ENCODE data around the gene PROKR2.

The PROKR2 gene

DNA sequence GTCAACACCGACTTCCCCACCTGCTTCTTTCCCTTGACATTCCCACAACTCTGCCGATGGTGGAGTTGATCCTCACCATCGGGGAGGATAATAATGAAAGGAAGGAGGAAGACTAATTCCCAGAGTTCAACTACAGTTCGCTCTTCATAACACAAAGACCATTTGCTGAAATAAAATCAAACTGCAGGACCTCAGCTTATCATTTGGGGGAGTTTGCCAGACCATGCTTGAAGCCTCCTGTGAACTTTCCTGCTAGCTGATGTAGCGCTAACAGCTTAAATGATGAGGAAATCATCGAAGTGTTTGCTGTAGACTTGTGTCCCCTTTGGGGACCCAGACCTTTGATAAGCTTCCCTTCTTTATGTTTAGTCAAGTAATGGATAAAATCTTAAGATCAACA is 26.2 kb downstream of the PROKR2 start:
- DNase-seq (ENCODE audit: low read depth in 4 of 4, low spot score in 1 of 4), result no peak

DNA sequence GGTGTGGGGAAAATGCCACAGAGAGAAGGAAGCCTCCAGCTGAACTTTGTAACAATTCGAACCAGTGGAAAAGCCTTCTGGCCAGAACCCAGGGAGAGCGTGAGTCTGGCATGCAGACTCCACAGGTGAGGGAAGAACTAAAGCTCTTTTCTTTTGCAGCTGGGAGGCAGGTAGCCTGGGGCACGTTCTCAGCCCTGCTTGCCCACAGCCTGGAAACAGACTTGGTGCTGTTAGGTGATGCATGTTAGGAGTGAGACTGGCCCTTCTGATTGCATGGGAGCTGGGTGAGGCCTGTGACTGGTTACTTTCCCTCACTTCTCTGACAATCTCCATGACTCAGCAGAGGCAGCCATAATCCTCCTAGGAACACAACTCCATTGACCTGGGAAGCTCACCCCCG is 34.2 kb downstream of the PROKR2 start:
- DNase-seq (ENCODE audit: low read depth in 4 of 4, low spot score in 1 of 4), result no peak

DNA sequence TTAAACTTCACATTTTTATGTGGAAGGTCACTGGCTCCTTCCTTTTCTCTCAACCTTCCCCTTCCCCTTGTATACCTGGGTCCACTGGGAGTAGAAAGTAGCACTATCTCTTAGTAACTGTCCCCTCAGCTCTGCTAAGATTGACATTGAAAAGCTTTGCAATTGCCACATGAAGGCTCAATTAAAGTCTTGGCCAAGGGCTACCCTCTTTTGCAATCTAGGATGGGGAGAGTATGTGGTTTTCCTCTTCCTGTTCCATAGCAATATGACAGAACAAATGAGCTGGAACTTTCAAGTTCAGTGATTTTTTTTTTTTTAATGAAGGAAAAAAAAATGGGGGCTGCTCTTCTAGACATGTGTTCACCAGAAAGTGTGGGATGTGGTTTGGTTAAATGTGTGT is 37.1 kb downstream of the PROKR2 start:
- DNase-seq (ENCODE audit: low read depth in 4 of 4, low spot score in 1 of 4), result no peak

DNA sequence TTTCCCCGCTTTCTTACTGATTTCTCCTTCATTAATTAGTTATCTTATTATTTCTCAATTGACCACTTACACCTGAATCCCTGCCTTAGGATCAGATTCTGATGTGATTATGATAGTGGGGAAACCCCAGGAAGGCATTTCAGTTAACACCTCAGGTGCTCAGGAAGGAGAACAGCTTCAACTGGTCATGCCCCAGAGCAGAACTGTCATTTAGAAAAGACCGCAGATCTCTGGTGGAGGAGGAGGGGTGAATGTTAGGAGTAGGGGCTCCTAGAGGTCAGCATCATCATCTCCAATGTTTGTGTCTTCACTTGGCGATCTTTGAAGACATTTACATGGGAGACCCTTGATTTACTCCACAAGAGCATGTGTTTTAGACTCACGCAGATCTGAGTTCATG is 44.5 kb downstream of the PROKR2 start:
- no peak for DNase-seq (ENCODE audit: low read depth in 4 of 4, low spot score in 1 of 4)

DNA sequence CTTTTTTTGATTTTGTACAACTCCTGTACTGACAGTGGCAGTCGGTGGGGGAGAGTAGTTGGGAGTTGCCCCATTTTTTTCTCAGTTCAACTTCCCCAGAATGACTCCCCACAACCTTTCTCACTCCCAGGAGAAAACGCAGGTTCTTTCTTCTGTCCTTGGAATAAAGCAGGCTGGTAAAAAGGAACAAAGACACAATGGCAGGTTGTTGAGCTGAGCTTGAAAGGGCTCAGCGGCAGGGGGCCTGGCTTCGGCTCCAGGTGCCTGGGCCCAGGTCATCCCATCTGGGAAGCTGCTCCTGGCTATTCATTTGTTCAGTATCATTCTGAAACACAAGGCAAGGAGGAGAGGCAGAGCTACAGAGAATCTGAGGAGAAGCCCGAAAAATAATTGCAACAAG is 46.2 kb downstream of the PROKR2 start:
- no peak for DNase-seq (ENCODE audit: low read depth in 4 of 4, low spot score in 1 of 4)

DNA sequence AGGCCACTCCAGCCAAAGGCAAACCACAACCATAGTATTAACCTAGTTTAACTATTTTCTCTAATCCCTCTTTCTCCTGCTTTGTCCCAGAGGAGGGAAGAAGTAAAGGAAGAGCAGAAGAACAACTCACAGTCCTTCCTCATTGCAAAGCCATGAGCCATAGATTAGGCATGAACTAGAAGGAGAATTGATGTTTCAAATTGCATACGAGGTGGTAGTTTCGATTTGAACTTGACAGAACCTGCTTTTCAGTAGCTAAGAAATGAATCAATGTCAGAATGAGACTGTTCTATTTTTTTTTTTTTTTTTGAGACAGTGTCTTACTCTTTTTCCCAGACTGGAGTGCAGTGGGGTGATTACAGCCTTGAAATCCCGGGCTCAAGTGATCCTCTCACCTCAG is 48.3 kb downstream of the PROKR2 start:
- DNase-seq (ENCODE audit: low read depth in 4 of 4, low spot score in 1 of 4), result no peak

DNA sequence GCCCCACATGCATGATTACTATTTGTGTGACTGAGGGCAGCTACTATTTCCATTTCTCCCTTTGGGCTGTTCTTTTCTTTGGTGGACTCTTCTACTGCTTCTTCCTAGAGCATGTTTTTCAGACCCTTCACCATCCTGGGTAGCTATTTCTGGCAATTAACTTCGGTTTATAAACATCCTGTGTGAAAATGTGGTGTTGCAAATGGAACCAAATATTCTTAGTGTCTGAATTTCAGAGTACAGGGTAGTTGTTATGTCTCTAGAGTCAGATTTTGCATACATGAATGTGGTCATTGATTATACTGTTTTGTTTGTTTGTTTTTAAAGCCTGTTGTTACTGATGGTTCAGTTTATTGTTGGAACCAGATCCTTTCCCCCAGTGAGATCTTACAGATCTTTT is 49.7 kb downstream of the PROKR2 start:
- DNase-seq (ENCODE audit: low read depth in 4 of 4, low spot score in 1 of 4), result no peak

Data from stimulated activated CD4-positive, alpha-beta T cell treated with anti-CD3 and anti-CD28 coated beads, Interleukin-1b, Interleukin-23, amount 100 ng/mL, for 24 hours (primary cell).